LNCaP clone FGC (cell line): ENCODE data around the gene RPL35A.
"Not testable (repeated sequence)": the region's sequence is repeated elsewhere in the genome, so short reads cannot be mapped to it uniquely, and the experiment has no call there.

ENCODE experiments used
- DNase-seq: peaks from one replicate; pipeline ENCODE4 v3.0.0-alpha.2; 2011; ENCODE audit warnings: low read depth
- H3K4me3 ChIP-seq: 2 replicates; pipeline ENCODE4 v1.5.1; 2011; ENCODE audit warnings: mild to moderate bottlenecking, low read depth, low read length, control low read depth
- TF ChIP-seq, protein P1 (sequence below): IDR thresholded peaks from 2 replicates; pipeline ENCODE4 v1.5.1; 2012; ENCODE audit warnings: mild to moderate bottlenecking; ENCODE audit not compliant: control insufficient read depth, insufficient read depth; ENCODE audit errors: extremely low read depth

Gene RPL35A

DNA sequence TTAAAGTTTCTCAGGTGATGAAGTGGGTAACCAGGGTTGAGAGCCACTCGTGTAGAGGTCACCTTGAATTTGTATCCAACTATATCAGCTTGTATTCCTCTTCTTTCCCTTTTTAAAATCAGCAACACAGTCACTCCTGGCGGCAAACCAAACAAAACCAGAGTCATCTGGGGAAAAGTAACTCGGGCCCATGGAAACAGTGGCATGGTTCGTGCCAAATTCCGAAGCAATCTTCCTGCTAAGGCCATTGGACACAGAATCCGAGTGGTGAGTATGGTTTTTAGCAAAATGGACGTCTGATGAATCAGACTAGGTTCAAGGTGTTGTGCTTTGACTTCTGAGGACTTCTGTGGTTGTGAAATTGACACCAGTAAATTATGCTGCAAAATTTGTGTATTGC lies 3.9 kb downstream of the RPL35A start:
- H3K4me3 ChIP-seq: no peak overlapping the region
- TF ChIP-seq, protein P1, sequence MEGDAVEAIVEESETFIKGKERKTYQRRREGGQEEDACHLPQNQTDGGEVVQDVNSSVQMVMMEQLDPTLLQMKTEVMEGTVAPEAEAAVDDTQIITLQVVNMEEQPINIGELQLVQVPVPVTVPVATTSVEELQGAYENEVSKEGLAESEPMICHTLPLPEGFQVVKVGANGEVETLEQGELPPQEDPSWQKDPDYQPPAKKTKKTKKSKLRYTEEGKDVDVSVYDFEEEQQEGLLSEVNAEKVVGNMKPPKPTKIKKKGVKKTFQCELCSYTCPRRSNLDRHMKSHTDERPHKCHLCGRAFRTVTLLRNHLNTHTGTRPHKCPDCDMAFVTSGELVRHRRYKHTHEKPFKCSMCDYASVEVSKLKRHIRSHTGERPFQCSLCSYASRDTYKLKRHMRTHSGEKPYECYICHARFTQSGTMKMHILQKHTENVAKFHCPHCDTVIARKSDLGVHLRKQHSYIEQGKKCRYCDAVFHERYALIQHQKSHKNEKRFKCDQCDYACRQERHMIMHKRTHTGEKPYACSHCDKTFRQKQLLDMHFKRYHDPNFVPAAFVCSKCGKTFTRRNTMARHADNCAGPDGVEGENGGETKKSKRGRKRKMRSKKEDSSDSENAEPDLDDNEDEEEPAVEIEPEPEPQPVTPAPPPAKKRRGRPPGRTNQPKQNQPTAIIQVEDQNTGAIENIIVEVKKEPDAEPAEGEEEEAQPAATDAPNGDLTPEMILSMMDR: no peak
- DNase-seq: no peak

DNA sequence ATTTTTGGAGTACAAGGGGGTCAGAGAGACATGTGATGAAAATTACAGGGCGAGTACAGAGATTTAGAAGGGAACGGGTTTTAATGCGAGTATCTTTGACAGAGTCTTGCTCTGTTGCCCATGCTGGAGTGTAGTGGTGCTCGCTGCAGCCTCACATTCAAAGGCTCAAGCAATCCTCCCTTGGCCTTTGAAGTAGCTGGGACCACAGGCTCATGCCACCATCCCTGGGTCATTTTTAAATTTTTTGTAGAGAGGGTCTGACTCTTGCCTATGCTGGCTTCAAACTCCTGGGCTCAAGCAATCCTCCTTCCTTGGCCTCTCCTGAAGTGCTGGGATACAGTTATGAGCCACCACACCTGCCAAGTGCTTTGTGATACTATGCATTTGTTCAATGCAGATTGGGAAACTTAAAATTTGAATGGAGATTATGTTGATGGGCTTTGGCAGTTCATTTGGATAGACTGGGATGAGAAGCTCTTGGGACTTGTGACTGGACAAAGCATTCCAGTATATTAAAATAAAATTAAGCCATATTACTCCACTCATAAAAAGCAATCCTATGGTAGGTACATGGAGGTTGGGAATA lies 6.0 kb downstream of the RPL35A start:
- TF ChIP-seq, protein P1: no peak
- DNase-seq: no peak

DNA sequence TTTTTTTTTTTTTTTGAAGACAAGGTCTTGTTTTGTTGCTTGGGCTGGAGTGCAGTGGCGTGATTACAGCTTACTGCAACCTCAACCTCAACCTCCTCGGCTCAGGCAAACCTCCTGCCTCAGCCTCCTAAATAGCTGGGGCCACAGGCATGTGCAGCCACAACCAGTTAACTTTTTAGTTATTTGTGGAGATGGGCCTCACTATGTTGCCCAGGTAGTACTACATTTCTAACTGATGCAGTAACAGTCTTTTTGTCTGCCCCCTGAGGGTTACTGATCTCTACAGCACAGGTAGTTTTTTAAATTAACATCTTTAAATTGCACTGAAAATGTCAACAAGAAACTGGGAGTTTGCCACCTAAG lies 6.6 kb downstream of the RPL35A start:
- TF ChIP-seq, protein P1: no peak
- H3K4me3 ChIP-seq: no peak overlapping the region
- DNase-seq: no peak

More for the DNA sequence above, 6.0 kb downstream of the RPL35A start:
- no peak overlapping the region for H3K4me3 ChIP-seq

DNA sequence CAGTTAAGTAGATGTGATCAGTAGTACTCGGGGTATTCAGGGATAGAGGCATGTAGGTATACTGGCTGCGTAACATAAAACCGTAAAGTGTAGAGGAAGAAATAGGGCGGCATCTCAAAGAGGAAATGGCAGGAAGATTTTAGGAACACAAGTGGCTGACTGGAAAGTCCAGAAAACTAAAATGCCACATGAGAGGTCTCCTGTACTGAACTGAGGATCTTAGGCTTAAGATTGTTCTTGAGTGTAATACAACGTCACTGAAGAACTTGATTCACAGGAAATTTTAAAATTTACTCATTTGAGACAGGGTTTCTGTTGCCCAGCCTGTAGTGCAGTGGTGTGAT lies 7.8 kb downstream of the RPL35A start:
- no peak overlapping the region for H3K4me3 ChIP-seq
- DNase-seq: no peak
- TF ChIP-seq, protein P1: no peak

DNA sequence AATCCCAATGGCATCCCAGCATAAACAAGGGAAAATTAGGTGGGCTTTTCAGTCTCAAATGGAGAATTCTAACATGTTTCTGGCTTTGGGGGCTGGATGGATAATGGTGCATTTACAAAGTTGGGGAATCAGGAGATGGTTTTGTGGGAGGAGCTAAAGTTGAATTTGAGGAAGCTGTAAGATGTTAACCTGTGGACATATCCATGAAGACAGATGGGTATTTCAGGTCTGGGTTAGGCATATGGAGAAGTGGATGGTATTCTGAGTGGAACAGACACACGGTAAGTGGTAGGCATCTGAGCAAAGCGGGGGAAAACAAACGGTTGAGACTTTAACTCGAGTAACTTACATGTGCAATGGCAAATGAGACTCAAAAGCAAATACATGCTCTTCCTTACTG lies 8.4 kb downstream of the RPL35A start:
- TF ChIP-seq, protein P1: no peak
- no peak overlapping the region for H3K4me3 ChIP-seq
- no peak for DNase-seq

DNA sequence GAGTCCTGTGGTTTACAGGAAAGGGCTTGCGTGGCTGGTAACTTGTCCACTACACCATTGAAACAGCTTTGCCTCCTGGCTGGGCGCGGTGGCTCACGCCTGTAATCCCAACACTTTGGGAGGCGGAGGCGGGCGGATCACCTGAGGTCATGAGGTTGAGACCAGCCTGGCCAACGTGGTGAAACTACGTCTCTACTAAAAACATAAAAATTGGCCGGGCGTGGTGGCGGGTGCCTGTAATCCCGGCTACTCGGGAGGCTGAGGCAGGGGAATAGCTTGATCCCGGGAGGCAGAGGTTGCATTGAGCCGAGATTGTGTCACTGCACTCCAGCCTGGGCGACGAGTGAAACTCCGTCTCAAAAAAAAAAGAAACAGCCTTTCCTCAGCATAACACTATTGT lies 8.9 kb downstream of the RPL35A start:
- DNase-seq: not testable (repeated sequence)
- H3K4me3 ChIP-seq: peak overlapping the region; percentile 62

DNA sequence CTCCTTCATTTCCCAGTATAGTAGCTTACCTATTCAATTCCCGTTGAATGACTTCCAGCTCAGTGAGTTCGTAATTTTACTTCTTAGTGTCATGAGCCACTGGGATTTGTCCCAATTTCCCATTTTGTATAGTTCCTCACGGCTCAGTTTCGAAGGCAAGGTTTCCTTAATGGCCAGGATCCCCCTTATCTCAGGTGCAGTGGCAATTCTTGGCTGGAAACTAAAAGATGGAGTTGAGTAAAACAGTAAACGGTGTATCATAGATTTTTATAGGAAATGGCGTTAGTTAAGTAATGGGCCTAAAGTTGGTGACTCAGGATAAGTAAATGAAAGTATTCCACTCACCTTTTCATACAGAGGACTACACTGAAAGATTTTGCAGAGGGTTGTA lies 9.5 kb downstream of the RPL35A start:
- TF ChIP-seq, protein P1: no peak

More for the DNA sequence above, 9.5 kb downstream of the RPL35A start:
- no peak for DNase-seq
- H3K4me3 ChIP-seq: peak overlapping the region; percentile 62
